MV-4-11 (cell line): ENCODE measurements around the gene FST.
A peak's percentile ranks its signal among the peaks of the same experiment; 100 is the strongest.

ENCODE experiments used
- DNase-seq: peaks from one replicate; lab custom pipeline; 2025; lab: John Stamatoyannopoulos, UW

The FST gene

DNA sequence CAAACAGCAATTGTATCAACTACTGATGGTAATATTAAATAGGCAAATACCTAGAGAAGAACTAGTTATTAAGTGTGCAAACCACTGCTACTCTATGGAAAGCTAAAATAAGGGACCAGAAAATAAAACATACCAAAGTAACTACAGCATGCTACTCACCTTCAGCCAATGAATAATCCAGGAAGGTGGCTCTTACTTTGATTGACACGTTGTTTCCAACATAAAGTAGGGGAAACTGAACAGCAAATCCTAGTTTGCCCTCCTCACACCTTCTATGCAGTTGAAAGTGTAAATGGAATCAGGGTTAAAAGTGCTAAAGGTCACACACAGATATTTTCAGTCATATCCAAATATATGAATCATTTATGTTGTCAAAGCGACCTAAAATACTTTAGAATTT lies 5.1 kb upstream of the FST start:
- DNase-seq, result no peak

DNA sequence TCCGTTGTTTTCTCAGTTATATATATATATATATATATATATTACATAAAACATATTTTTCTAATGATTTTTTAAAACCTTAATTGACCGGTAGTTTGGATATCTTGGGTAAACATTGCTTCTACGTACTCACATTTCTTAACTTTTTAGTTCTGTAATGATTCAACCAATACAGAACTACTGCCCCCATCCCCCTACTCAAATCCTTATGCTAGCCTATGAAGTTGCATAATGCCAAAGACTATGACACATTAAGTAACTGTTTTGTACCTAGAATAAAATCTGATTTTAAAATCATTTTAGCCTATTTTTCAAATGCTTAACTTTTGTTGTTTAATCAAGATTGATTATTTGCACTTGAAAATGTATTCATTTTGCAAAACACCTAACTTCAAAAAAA lies 4.4 kb upstream of the FST start:
- no peak for DNase-seq

DNA sequence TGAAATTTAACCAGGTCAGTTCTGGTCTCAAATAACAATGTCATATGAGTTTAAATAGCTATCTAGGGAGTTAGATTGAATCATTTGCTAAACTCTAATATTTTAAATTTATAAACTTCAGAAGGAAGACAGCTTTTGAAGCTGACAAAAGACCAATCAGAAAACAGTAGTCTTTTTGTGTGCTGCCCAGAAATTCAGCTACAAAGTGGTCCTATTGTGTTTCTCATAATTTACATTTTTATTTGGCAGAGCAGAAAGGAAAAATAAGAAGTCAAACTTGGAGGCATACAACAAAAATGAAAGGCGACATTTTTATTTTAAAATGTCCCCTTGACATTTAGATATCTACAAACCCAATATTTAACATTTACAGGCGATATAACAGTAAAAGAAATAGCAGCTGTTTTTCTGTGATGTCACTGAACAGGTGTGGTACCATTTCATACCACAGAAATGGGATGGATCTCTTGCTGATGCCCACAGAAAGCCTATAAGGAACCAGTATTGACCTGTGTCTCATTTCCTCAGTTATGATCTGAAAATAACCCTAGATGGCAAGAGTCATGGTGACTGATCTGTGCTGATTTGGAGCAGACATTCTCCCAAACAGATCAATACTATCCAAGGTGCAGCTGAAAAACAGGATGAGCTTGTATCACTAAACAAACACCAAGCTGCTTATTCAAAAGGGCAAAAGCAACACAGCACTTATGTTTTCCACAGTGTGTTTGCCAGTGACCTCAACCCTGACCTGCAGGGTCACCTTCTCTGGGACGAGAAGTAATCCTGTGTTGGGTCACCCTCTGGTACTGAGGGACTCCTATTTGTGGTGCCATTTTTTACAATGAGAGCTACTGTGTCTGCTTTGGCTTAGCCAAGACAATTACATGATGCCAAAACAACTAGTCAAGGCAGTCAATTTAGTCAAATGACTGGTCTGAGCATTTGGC lies 3.6 kb upstream of the FST start:
- no peak for DNase-seq

DNA sequence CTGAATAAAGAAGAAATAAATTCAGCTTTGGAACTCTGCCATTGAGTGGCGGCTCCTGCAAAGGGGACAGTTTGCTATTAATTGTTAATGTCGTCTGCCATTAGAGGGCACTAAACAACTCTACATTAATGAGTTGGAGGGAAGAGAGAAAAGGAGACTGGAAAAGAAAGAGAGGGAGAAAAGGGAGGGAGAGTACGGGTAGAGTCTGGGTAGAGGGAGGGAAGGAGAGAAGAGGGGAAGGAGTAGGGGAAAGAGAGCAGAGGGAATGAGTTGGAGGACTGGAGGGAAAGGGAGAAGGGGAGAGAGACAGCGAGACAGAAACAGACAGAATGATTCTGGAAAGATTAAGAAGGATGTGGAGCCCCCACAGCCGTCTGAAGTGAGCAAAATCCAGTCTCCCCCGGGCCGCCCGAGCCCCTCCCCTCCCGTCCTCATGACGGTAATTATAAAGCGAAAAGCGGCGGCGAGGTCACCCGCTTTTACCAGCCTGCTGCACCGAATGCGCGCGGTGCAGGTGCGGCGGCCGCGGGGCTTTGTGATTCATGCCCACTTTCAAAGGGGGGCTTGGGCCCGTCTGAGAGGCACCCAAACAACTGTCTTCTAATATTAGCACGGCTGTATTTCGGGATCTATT lies 1.9 kb upstream of the FST start:
- DNase-seq, result peak; percentile 48

DNA sequence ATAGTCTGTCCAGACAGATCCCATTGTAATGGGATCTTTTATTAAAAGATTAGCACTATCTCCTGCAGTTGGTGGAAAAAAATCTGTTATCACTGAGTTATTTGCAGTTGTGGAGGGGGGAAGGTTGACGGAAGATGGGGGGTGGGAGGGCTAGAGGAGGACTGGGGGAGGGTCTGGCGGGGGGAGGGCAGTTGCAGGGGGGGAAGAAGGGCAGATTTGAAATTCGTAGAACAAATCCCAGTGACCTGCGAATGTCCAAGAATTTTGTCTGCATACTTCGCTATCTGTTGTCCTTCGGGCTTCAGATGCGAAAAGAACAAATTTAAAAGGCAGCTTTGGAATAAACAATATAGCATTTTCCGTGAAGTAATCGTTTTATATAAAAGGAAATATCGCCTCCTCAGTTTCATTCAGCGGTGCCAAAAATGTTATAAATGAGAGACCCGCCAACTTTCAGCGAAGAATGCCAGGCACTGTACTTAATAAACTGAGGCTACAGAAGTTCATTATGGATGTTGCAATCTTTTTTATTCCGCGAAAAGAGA lies 1.3 kb upstream of the FST start:
- no peak for DNase-seq

DNA sequence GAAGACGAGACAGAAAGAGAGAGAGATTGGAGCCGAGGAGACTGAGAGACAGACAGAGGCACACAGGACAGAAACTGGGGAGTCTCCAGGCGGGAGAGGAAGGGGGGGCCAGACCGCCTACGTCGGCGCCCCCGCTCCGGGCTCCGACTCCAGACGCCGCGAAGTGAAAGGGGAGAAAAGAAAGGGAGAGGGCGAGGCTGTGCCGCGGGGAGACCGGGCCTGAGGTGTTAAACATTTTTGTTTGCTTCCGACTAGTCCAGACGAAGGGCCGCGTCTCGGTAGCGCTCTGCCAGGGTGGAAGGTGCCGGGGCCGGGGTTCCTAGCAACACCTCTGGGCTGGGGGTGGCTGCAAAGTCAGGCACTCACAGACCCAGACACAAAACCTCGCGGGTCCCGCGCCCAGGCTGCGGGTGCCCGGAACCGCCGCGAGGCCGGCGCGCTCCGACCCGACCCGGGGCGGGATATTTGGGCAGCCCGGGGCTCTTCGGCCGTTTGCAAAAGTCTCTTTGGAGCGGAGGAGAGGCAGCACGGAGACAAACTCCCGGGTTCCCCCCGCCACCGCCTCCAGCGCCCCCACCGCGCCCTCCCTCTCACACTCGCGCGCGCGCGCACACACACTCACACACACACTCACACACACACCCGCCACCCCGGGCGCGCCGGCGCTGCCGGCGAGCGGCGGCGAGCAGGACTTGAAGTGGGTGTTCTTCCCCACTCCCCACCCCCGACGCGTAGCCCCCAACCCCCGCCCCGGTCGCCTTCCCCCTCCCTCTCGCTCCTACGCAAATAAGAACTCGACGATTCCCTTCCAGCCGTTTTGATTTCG lies 626 bp upstream of the FST start:
- DNase-seq, result peak; percentile 5

DNA sequence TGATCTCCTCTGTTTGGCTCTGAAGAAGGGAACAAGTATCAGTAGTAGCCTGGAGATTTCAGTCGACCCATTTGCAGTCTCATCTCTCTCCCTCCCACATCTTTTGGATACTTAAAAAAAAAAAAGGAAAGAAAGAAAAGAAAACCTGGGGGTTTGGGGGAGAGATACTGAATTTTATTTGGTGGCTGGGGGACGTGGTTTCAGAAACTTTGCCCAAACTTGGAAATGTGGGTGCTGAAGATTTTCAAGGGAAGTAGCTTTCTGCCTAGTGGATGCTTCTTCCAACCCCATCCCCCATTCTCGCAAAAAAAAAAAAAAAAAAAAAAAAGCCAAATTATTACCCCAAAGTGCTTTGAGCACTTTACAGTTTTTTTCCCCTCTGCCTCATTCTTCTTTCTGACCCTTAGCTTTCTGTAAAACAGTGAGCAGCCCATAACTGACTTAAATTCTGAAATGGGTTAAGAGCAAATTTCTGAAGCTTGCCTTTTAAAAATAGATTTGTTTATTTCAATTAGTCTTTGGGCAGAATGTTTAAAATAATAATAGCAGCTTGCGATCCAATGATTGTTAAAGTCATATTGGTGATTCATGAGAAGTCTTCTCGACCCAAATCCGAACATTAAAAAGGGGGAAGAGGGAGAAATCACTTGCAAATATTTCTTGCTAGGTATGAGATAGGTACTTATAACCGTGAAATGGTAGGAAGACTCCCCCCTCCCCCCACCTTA lies 894 bp downstream of the FST start:
- no peak for DNase-seq

DNA sequence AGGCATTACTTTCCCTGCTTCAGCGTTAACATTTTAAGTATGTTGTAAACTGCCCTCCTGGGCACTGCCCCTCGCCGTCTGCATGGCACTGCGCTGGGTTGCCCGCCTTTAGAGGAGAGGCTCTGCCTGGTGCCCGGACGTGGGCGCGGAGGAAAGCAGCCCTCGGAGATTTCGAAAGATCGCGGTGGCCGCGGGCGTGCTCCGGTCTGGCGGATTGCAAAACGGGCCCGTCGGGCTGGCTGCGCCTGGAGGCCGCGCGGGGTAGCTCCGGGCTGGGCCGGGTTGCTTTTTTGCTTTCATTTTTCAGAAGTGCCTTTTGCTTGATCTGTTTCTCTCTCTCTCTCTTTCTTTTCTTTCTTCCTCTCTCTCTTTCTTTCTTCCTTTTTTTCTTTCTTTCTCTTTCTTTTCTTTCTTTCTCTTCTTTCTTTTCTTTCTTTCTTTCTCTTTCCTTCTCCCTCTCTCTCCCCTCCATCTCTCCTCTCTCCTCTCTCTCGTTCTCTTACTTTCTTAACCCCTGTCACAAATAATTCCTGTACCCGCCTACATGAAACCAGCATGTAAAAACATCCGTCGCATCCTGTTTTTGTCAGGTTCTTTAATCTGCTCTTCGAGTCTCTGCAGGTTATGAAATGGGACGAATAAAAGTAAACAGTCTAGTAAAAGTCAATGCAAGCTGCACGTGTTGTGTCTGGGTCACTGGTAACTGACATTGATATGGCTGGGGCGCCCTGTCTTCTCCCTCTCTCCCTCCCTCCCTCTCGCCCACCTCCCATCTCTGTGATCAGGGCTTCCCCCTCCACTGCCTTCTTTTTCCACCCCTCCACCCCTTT lies 1.7 kb downstream of the FST start:
- DNase-seq, result peak; percentile 80

DNA sequence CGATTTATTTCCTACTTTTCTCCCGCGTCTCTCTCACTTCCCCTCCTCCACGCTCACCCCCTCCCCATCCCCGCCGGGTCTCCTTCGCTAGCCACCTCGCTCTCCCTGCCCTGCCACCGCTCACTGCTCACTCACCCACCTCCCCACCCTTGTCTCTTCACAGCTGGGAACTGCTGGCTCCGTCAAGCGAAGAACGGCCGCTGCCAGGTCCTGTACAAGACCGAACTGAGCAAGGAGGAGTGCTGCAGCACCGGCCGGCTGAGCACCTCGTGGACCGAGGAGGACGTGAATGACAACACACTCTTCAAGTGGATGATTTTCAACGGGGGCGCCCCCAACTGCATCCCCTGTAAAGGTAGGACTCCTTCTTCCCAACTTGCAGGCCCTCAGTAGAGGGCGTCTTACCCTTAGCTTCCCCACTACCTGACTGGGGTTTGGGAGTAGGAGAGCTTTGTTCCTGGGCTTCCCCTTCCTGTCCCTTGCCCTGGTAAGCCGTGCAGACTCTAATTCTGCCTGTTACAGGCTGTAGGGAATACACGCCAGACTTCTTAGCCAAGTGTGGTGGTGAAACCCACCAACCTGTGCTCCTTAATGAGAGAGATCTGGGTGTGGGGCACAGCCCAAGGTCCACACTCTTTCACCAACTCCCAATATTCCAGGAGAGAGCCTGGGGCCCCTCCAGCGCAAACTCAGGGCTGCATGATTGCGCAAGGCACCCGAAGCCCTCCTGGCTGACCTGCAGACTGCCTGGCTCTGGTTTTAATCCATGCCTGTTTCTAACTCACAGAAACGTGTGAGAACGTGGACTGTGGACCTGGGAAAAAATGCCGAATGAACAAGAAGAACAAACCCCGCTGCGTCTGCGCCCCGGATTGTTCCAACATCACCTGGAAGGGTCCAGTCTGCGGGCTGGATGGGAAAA lies 2.5 kb downstream of the FST start:
- no peak for DNase-seq

DNA sequence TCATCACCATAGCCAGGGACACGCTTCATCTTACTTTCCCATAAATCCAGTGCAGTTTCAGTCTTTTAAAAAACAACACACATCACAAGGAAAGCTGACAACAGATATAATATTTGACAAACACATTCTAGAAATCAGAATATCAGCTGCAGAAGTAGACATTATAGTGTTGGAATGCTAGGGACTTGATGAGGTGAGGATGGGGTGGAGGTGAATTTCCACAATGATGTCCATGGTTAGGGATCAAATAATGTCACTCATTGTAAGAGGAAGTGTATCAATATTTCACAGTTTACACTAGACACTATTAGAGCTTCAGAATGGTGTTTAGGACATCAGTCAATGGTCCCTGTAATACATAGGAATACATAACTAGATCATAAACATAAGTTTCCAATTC lies 7.0 kb downstream of the FST start:
- DNase-seq, result no peak

DNA sequence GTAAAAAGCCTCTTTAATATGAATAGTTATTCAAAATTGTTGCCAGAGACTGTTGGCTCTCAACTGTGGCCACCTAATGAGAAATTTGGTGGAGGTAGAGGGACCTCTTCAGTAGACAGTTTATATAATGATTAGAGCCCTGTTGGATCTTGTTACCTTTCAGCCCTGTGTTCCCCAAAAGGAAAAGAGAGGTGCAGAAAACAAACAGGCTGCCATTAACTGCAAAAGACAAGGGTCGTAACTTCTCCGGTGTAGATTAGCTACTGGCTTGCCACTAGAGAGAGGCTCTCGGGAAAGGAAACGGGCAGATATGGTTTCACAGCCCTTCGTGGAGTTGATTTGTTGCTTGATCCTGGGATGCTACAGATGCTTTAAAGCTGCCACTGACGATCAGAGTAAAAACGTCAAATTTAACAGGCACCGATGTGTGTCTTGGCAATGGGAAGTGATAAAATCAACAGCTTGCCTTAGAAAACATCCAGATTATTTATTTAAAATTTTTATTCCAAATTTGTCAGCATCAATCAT lies 7.8 kb downstream of the FST start:
- no peak for DNase-seq

DNA sequence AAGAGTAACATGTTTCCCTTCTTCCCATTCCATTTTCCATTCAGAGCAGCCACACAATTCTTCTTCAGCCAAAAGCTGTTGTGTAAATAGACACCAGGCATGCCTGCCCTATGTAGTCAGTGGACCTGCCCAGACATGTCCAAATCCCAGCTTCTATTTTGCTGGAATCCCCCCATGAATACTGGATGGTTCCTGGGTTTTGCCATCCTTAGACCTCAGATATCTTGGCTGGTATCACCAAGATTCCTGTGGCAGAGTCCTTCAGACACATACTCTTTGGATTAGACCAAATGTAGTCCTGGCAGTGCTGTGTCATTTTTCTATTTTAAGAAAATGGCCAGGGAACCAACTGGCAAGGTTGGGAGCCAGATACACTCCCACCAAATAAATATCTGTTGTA lies 10.3 kb downstream of the FST start:
- DNase-seq, result no peak

DNA sequence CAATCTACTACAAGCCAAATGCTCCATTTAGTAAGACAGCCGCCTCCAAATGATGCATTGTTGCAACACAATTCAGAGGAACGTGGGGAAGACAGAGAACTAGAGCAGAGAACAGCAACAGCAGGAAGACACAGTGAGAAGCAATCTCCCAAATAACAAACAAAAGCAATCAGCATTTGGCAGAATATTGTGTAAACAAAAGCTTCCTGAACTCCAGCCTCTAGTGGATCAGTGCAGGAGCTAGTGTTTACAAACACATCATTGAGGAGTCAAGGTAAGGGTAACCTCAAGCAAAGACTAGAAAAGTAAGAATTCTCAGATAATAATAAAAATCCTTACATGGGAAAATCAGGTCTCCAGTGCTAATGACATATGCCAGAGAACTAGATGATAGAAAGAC lies 20.6 kb downstream of the FST start:
- no peak for DNase-seq

DNA sequence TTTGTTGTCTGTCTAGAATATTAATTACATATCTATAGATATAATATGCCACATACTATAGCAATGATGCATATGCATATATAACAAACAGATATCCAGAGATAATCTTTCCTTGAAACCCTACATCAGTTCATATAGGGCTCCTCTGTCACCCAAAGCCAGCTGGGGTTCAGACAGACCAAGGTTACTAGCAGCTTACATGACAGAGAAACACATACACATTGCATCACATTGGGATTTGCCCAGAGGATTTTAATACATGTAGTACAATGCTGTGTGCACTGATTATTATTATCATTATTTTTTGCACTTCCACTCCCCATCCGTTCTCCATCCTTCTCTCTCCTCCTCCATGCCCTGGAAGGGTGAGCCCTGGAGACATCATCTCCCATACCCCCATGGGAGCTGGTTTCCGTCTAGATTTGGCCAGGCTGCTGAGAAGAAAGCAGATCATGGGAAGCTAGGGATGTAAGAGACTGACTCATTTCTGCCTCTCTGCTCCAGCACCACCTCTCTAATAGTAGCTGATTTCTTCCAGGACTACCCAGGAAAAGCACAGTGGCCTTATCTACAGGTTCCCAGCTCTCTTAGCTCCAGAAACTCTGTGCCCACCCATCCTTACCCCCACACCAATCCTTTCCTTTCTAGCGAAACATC lies 23.3 kb downstream of the FST start:
- DNase-seq, result no peak

DNA sequence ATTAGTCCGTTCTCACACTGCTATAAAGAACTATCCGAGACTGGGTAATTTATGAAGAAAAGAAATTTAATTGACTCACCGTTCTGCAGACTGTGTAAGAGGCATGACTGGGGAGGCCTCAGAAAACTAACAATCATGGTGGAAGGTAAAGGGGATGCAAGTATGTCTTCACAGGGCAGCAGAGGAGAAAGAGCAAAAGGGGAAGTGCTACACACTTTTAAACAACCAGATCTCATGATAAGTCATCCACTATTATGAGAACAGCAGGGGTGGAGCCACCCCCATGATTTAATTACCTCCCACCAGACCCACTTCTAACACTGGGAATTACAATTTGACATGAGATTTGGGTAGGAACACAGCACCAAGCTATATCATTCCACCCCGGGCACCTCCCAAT lies 26.6 kb downstream of the FST start:
- DNase-seq, result peak; percentile 32

DNA sequence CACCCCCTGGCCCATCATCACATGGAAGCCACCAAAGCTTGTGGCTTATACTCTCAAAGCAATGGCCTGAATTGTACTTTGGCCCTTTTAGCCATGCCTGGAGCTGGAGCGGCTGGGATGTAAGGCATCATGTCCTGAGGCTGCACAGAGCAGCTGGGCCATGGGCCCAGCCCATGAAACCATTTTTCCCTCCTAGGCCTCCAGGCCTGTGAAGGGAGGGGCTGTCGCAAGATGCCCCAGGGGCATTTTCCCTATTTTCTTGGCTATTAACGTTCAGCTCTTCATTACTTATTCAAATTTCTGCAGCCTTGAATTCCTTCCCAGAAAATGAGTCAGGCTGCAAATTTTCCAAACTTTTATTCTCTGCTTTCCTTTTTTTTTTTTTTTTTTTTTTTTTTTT lies 27.7 kb downstream of the FST start:
- DNase-seq, result no peak

DNA sequence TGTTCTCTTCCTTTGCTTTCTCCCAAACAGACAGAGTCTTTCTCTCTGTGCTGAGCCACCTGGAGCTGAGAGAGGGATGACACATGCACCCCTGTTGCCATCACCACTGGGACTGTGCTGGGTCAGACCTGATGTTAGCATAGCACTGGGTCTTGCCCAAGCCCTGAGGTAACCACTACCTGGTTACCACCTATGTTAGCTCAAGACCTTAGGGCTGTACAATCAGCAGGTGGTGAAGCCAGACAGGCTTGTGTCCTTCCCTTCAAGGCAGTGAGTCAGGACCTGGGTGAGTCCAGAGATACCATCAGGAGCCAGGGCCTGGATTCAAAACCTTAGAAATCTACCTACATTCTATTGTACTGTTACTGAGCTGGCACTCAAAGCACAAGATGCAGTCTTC lies 32.1 kb downstream of the FST start:
- no peak for DNase-seq

DNA sequence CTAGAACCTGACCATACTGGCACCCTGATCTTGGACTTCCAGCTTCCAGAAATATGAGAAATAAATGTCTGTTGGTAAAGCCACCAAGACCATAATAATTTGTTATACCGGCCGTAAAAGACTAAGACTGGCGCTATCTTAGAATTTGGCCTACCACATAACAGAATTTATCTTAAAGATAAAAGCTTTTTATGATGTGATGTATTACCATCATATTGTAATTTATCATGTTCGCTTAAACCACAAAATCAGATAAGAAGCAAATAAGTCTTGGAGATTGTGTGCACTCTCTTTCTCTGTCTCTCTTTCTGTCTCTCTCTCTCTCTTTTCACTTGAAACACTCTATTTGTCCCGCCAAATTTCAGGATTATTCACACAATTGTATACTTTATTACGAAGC lies 35.6 kb downstream of the FST start:
- no peak for DNase-seq

DNA sequence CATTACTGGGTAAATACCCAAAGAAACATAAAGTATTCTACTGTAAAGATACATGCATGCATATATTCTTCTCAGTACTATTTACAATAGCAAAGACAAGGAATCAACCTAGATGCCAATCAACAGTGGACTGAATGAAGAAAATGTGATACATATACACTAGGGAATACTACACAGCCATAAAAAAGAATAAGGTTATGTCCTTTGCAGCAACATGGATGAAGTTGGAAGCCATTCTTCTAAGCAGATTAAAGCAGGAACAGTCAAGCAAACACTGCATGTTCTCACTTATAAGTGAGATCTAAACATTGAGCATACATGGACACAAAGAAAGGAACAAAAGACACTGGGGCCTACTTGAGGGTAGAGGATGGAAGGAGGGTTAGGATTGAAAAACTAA lies 40.4 kb downstream of the FST start:
- DNase-seq, result no peak
